Stimulated activated effector memory CD8-positive, alpha-beta T cell treated with anti-CD3 and anti-CD28 coated beads, Interleukin-12 subunit alpha, Interleukin-12 subunit beta, amount 100 ng/mL, for 72 hours (primary cell): ENCODE data around the gene AUTS2.
A peak's percentile ranks its signal among the peaks of the same experiment; 100 is the strongest.

Source experiments
- ATAC-seq: fragments of 150-1000 bp; cut with Tn5 transposase; 2 replicates; pipeline ENCODE4 v1.10.0; 2021
- DNase-seq, 2 donors: peaks; one replicate each; pipeline ENCODE4 v3.0.0; 2021 to 2022; ENCODE audit warnings: low spot score in 2 of 2
- H3K27ac Mint-ChIP-seq: one replicate; pipeline ENCODE4 v1.8.0; 2022; ENCODE audit warnings: mild to moderate bottlenecking, mixed read lengths
- H3K36me3 Mint-ChIP-seq: one replicate; pipeline ENCODE4 v1.8.0; 2022; ENCODE audit warnings: mild to moderate bottlenecking, mixed read lengths
- H3K4me1 Mint-ChIP-seq: one replicate; pipeline ENCODE4 v1.8.0; 2022; ENCODE audit warnings: mixed read lengths
- H3K4me3 Mint-ChIP-seq: one replicate; pipeline ENCODE4 v1.8.0; 2022; ENCODE audit warnings: mild to moderate bottlenecking, mixed read lengths
- H3K9me3 Mint-ChIP-seq: one replicate; pipeline ENCODE4 v1.8.0; 2022; ENCODE audit warnings: mixed read lengths

Gene AUTS2

GRCh38 chr7:69896121-69896520 is 297.8 kb downstream of the AUTS2 start:
- ATAC-seq, result no peak
- Mint-ChIP-seq H3K4me3 (no peak overlapping the region), H3K36me3 (no peaks in the 10 kb centered on the region), H3K9me3 (no peaks in the 10 kb centered on the region), H3K27ac (no peak overlapping the region), H3K4me1 (no peaks in the 10 kb centered on the region)
- DNase-seq, result no peak

- Mint-ChIP-seq H3K27ac (no peak overlapping the region), H3K4me1 (no peaks in the 10 kb centered on the region), H3K4me3 (no peak overlapping the region), H3K36me3 (no peaks in the 10 kb centered on the region), H3K9me3 (no peaks in the 10 kb centered on the region)
- DNase-seq, result no peak
- peak; percentile 50 for ATAC-seq
Observed at GRCh38 chr7:69898189-69898588, 299.9 kb downstream of the AUTS2 start.

- no peaks in the 10 kb centered on the region for H3K9me3 Mint-ChIP-seq
Observed at GRCh38 chr7:69903410-69903809, 305.1 kb downstream of the AUTS2 start.

GRCh38 chr7:69906283-69906995 is 308.2 kb downstream of the AUTS2 start:
- no peak for DNase-seq
- Mint-ChIP-seq H3K27ac (no peak overlapping the region), H3K4me1 (no peaks in the 10 kb centered on the region), H3K9me3 (no peaks in the 10 kb centered on the region), H3K36me3 (no peaks in the 10 kb centered on the region), H3K4me3 (no peak overlapping the region)
- peak; percentile 80 for ATAC-seq

More at GRCh38 chr7:69903410-69903809, 305.1 kb downstream of the AUTS2 start:
- no peak for ATAC-seq
- Mint-ChIP-seq H3K27ac (no peak overlapping the region), H3K36me3 (no peaks in the 10 kb centered on the region), H3K4me1 (no peaks in the 10 kb centered on the region), H3K4me3 (no peak overlapping the region)
- DNase-seq, result no peak

- Mint-ChIP-seq H3K9me3 (no peaks in the 10 kb centered on the region), H3K27ac (no peak overlapping the region), H3K36me3 (no peaks in the 10 kb centered on the region), H3K4me3 (no peak overlapping the region), H3K4me1 (no peaks in the 10 kb centered on the region)
- DNase-seq (no peak), ATAC-seq (no peak)
Observed at GRCh38 chr7:69907720-69908119, 309.4 kb downstream of the AUTS2 start.

- Mint-ChIP-seq H3K36me3 (no peaks in the 10 kb centered on the region), H3K4me1 (no peaks in the 10 kb centered on the region), H3K27ac (no peak overlapping the region), H3K4me3 (no peak overlapping the region), H3K9me3 (no peaks in the 10 kb centered on the region)
- ATAC-seq (no peak), DNase-seq (no peak)
Observed at GRCh38 chr7:69908454-69908853, 310.2 kb downstream of the AUTS2 start.

- ATAC-seq (no peak), DNase-seq (no peak)
- Mint-ChIP-seq H3K4me1 (no peaks in the 10 kb centered on the region), H3K9me3 (no peaks in the 10 kb centered on the region), H3K36me3 (no peaks in the 10 kb centered on the region), H3K27ac (no peak overlapping the region), H3K4me3 (no peak overlapping the region)
Observed at GRCh38 chr7:69910150-69910549, 311.9 kb downstream of the AUTS2 start.

- H3K9me3 Mint-ChIP-seq, result no peaks in the 10 kb centered on the region
Observed at GRCh38 chr7:69911337-69911736, 313.1 kb downstream of the AUTS2 start.

GRCh38 chr7:69912141-69912540 is 313.9 kb downstream of the AUTS2 start:
- H3K27ac Mint-ChIP-seq, result no peak overlapping the region
- no peaks in the 10 kb centered on the region for H3K36me3 Mint-ChIP-seq
- H3K4me3 Mint-ChIP-seq, result no peak overlapping the region
- no peaks in the 10 kb centered on the region for H3K9me3 Mint-ChIP-seq
- H3K4me1 Mint-ChIP-seq, result no peaks in the 10 kb centered on the region
- no peak for DNase-seq
- peak; percentile 36 for ATAC-seq

More at GRCh38 chr7:69911337-69911736, 313.1 kb downstream of the AUTS2 start:
- Mint-ChIP-seq H3K4me3 (no peak overlapping the region), H3K4me1 (no peaks in the 10 kb centered on the region), H3K36me3 (no peaks in the 10 kb centered on the region), H3K27ac (no peak overlapping the region)
- no peak for ATAC-seq
- no peak for DNase-seq

- ATAC-seq (no peak), DNase-seq (no peak)
- Mint-ChIP-seq H3K9me3 (no peaks in the 10 kb centered on the region), H3K27ac (no peak overlapping the region), H3K4me3 (no peak overlapping the region), H3K36me3 (no peaks in the 10 kb centered on the region), H3K4me1 (no peaks in the 10 kb centered on the region)
Observed at GRCh38 chr7:69912846-69913245, 314.6 kb downstream of the AUTS2 start.

- Mint-ChIP-seq H3K4me3 (no peak overlapping the region), H3K4me1 (no peaks in the 10 kb centered on the region), H3K27ac (no peak overlapping the region), H3K9me3 (no peaks in the 10 kb centered on the region), H3K36me3 (no peaks in the 10 kb centered on the region)
- ATAC-seq, result no peak
- no peak for DNase-seq
Observed at GRCh38 chr7:69919426-69920111, 321.3 kb downstream of the AUTS2 start.

- no peaks in the 10 kb centered on the region for H3K4me1 Mint-ChIP-seq
- no peaks in the 10 kb centered on the region for H3K36me3 Mint-ChIP-seq
- ATAC-seq (no peak), DNase-seq (no peak)
- no peak overlapping the region for H3K4me3 Mint-ChIP-seq
- H3K9me3 Mint-ChIP-seq, result peaks cover 4% of the 10 kb centered on the region
- H3K27ac Mint-ChIP-seq, result no peak overlapping the region
Observed at GRCh38 chr7:69920797-69921196, 322.5 kb downstream of the AUTS2 start.

GRCh38 chr7:69922026-69922803 is 323.9 kb downstream of the AUTS2 start:
- Mint-ChIP-seq H3K9me3 (peaks cover 4% of the 10 kb centered on the region), H3K27ac (no peak overlapping the region), H3K4me3 (no peak overlapping the region), H3K36me3 (no peaks in the 10 kb centered on the region), H3K4me1 (no peaks in the 10 kb centered on the region)
- no peak for DNase-seq
- no peak for ATAC-seq

GRCh38 chr7:69927461-69927860 is 329.2 kb downstream of the AUTS2 start:
- Mint-ChIP-seq H3K9me3 (peaks cover 4% of the 10 kb centered on the region), H3K27ac (no peak overlapping the region), H3K4me3 (no peak overlapping the region), H3K4me1 (no peaks in the 10 kb centered on the region), H3K36me3 (no peaks in the 10 kb centered on the region)
- ATAC-seq (no peak), DNase-seq (no peak)

GRCh38 chr7:69928621-69929020 is 330.3 kb downstream of the AUTS2 start:
- H3K4me3 Mint-ChIP-seq, result no peak overlapping the region
- DNase-seq (no peak), ATAC-seq (no peak)
- no peak overlapping the region for H3K27ac Mint-ChIP-seq
- H3K4me1 Mint-ChIP-seq, result no peaks in the 10 kb centered on the region
- peaks cover 4% of the 10 kb centered on the region for H3K9me3 Mint-ChIP-seq
- no peaks in the 10 kb centered on the region for H3K36me3 Mint-ChIP-seq

GRCh38 chr7:69929622-69930021 is 331.3 kb downstream of the AUTS2 start:
- no peak overlapping the region for H3K4me3 Mint-ChIP-seq
- peaks cover 4% of the 10 kb centered on the region for H3K9me3 Mint-ChIP-seq
- H3K36me3 Mint-ChIP-seq, result no peaks in the 10 kb centered on the region
- ATAC-seq (no peak), DNase-seq (no peak)
- H3K27ac Mint-ChIP-seq, result no peak overlapping the region
- no peaks in the 10 kb centered on the region for H3K4me1 Mint-ChIP-seq
